ENCODE data around the gene PRDM15.

PRDM15 gene

DNA sequence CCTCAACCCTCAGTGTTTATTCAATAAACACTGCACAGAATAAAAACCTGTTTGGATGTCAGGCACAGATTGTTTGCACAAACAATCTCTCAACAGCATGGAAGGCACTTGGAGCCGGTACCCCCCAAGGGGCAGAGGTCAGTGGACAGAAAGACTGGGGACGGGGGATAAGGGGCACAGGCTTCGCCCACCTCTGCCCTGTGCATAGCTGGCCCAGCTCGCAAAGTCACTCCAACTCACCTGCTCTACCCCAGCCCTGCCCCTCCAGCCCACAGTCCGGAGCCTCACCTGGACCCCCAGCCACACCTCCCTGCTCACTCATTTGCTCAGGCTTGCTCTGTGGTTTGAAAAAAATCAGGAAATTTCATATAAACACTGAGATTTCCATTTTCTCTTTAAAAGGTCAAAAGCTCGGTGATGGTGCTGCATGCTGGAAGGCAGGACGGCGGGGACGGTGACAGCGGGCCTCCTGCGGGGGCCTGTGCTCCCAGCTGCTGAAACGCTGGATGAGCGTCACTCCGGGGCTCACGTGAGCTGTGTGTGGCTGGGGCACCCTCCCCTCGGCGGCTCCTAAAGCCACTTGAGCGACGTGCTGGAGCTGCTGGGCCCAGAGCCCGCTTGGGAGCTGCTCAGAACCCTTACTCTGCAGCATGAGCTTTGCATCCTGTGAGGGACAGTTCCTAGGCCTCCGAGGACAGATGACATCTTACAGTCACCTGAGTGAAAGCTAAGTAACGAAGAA lies 54.5 kb downstream of the PRDM15 start:
- DNase-seq (ENCODE audit: low spot score) = no peak

DNA sequence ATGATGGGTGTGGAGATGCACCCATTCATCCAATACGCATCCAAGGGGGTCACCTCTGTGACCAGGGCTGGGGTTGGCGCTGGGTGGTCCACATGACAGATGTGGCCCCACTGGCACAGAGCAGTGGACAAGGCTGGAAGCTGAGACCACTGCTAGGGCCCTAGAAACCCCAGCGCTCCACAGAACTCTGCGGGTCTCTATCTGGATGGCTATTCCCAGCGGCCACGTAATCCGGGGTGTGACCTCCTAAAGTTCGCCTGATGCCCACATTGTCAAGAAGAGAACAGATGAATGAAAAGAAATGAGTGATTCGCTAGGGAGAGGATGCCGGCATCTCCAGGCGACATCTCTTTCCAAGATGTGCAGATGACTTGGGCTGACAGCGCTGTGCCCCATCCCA lies 55.2 kb downstream of the PRDM15 start:
- no peak for DNase-seq (ENCODE audit: low spot score)

DNA sequence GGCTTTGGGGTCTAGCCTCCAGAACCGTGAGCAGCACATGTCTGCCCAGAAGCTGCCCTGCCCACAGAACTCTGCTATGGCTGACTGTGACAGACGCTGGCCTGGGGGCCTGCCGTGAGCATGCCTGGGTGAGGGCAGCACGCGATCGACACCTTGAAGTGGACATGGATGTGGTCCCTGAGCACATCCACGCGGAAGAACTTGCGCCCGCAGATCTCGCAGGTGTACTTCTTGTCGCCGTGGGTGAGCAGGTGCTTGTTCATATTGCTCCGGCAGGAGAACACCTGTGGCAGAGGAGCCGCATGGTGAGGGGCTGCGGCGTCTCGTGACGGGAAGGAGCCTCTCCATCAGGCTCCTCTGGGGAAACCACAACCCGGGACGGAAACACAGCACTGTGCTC lies 56.0 kb downstream of the PRDM15 start:
- no peak for DNase-seq (ENCODE audit: low spot score)

DNA sequence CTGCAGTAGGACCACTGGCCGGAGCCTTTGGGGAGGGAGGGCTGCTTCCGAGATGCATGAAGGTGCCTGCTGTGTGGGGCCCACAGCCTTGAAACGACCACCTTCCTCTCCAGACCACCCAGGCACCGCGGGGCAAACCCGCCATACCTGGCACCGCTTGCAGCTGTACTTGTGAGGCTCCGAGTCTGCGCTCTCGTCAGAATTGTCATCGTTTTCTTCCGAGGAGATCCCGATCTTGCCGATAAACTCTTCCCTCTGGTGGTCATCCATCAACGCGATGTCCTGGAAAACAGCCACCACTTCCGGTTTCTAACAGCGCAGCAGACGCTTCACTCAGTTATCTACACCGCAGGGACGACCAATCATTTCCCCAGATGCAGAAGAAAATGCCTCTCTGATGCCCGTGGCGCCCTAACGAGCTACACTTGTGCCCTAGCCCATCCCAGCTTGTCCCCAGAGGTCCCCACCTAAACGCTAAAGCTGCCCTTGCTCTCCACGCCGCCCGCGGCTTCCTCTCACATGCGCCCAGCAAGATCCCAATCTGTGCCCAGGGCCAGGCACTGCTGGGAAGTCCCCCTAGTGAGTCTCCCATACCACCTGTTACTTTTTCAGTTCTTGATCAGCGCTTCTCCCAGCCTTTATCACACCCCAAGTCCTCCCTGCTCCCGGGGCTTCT lies 57.2 kb downstream of the PRDM15 start:
- no peak for DNase-seq (ENCODE audit: low spot score)

DNA sequence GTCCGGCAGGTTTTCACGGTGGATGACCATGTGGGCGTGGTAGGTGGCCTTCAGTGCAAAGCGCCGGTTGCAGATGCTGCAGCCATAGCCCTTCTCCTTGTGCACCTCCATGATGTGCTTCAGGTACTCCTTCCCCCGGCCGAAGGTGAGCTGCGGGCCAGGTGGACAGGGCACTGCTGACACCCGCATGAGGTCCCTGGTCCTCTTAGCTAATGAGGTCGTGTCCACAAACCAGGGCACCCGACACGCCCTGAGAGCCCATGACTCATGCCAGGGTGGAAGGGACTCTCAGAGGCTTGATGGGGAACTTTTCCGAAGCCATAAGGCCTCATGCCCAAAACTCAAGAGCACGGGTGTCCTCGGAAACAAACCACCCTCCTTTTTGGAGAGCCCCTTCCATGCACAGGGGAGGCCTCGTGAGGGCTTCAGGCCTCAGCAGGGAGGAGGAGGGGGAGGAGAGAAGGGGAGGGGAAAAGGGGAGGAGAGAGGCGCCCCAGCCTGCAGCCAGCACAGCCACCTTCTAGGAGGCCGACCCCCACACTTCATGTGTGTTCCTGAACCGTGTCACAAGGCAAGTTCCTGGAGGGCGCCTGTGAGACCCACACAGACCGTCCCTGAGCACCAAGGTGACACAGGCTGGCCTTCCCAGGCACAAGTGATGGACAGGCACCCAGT lies 57.9 kb downstream of the PRDM15 start:
- no peak for DNase-seq (ENCODE audit: low spot score)

DNA sequence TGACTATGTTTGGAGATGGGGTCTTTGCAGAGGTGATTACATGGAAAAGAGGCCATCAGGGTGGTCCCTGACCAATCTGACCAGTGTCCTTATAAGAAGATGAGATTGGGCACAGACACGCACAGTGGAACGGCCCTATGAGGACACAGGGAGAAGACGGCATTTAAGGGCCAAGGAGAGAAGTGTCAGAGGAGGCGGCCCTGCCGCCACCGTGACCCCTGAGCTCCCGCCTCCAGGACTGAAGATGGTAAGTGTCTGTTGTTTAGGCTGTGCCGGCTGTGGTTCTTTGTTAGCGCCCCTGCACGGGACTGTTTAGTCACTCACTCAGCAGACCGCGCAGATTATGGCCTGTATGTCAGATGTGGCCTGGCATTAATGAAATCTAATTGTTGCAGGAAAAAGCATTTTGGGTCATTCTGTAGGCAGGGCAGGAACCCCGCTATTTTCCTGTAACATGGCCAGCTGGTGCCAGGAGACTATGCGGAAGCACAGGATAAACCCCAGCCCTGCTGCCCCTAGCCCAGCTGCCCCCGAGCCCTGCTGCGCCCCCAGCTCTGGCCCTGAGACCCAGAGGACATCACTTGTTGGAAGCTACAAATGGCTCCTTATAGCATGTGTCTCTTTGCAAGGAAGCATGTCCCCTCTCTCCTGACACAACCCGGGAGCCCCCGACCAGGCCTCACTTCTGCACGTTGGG lies 58.6 kb downstream of the PRDM15 start:
- no peak for DNase-seq (ENCODE audit: low spot score)

DNA sequence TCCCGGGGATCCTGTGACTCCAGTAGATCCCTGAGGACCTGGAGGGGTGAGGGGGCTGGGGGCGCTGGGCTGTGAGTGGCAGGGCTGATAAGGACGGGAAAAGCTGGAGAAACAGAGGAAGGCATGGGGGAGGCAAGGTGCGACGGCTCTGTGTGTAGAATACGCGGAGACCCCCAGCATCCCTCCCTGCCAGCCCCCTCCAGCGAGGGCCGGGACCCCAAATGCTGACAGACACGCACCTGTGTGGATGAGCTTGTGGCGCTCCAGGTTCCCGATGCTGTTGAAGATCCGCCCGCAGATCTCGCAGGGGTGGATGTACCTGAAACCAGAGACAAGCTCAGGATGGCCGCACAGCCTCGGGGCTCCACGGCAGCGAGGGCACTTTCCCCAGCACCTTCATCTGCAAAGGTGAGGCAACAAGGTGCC lies 59.3 kb downstream of the PRDM15 start:
- no peak for DNase-seq (ENCODE audit: low spot score)

DNA sequence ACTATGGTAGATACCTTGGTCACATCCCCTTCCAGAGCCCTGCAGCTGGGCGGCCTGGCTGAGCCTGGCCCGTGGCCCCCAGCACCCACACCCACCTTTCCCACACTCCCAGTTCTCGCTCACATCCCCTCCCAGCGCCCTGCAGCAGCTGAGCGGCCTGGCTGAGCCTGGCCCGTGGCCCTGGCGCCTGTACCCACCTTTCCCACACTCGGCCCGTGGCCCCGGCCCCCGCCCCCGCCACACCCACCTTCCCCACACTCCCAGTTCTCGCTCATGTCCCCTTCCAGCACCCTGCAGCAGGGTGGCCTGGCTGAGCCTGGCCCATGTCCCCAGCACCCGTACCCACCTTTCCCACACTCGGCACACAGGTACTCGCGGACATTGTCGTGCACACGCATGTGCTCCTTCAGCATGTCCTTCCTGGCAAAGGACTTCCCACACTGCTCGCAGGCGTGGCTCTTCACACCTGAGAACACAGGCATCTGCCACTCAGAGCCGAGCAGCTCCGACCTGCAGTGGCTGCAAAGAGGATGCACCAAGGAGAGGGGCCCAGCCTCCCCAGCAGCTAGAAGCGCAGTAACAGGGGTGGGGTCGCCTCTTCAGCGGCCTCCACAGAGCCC lies 59.8 kb downstream of the PRDM15 start:
- DNase-seq (ENCODE audit: low spot score) = no peak

DNA sequence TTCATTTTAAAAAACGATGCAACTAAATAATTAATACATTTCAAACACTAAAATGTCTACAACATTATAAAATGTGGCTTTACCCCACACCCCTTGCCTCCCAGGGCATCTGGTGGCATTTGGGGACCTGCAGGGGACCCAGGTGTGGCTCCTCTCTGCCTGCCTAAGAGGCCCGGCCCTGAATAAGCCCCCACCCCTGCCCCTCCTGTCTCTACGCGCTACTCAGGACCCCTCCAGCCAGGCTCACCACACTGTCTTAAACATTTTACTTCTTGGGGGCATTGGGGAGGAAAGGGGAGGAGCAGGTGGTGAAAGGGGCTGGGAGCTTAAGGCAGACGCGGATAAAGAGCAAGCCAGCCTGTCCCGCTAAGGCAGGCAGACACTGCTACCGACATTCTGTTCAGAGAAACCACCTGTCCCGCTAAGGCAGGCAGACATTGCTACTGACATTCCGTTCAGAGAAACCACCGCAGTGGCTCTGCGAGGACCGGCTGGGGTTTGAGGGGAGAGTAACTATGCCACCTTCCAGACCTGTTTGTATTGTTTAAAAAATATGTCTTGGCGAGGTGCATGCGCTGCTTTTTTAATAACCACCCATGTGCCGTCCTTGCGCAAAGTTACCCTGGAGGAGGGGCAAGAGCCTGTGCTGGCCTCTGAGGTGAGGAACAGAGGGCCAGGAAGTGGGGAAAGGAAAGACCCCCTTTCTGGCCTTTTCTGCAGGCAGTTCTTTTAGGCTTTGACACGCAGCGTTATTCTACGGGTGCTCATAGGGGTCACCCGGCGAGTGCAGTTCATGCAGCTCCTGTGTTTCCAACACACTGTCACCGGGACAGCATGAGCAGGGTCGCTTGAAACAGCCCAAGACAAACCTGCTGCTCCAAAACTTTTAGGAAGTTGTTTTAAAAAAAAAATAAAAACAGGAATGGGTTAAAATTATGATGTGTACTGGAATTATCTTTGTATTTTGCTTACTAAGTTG lies 61.0 kb downstream of the PRDM15 start:
- no peak for DNase-seq (ENCODE audit: low spot score)

DNA sequence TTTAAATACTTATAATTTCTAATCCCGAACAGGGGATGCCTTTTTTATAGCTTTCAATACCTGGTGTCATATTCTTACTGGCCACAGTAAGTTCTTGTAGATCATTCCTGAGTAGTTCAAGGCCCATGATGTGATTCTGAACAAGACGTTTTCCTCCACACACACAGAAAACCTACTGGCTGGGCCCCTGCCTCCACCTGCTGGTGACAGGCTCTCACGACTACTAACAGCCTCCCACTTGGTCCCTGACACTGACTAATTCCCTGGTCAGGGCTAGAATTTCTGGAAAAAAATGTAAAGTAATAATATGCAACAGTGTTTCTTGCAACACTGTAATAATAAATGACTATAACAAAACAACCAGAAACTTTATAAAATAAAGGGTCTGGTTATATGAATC lies 61.9 kb downstream of the PRDM15 start:
- no peak for DNase-seq (ENCODE audit: low spot score)

DNA sequence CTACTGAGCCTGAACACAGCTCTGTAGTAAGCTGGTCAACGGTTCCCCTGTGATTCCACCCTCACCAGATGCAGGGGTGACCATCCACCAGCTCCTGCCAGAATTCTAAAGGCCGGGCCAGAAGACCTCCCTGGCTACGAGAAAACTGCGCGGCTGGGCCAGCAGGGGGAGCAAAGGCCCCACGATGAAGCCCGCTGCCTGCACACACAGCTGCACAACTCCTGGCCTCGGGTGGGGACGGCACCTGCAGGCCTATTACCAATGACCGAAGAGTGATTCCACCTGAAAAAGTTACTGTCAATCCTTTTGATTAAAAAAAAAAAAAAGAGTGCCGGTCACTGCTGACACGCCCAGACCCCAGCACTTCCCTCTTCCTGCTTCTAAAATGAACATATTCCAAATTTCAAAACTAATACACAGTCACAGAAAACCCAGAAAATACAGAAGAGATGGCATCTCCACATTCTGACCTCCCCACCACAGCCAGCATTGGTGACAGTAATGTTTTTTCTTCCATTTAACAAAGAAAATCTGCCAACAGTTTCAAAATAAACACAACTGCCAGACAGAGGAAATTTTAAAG lies 62.5 kb downstream of the PRDM15 start:
- DNase-seq (ENCODE audit: low spot score) = peak; percentile 48

DNA sequence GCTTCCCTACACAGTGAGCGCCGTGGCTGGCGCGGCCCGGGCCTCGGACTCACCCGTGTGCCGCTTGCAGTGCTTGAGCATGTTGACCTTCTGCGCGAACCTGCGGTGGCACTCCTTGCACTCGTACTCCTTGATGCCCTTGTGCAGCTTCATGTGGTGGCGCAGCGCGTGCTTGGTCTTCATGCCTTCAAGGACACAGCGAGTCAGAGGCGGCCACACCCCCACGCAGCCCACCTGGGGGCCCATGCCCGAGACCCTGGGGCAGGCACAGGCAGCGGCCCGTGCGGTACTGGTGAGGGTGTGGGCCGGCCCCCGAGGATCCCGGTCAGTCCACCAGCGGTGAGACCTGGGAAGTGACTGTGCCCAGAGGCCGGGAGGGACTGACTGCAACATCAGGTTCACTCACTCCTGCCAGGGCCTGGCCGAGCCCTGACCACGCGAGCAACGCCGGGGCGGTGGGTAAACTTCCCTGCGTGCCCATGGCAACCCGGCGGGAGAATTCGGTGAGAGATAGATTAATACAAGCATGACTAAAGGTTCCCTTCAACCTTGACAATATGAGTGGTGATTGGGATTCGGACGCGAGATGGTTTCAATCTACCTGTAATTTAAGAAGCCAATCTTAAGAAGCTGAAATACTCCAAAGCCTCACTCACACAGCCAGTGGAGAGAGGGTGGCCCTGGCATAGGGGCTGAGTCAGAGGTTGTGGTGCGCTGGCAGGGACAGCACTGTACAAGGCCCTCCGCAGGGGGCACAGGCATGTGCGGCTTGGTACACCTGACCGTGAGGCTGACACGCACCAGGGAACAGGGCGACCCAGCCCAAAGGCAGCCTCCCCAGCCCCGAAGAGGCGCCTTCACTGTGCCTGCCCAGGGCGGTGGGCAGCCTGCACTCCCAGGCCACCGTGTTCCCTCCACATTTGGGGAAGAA lies 63.2 kb downstream of the PRDM15 start:
- no peak for DNase-seq (ENCODE audit: low spot score)

DNA sequence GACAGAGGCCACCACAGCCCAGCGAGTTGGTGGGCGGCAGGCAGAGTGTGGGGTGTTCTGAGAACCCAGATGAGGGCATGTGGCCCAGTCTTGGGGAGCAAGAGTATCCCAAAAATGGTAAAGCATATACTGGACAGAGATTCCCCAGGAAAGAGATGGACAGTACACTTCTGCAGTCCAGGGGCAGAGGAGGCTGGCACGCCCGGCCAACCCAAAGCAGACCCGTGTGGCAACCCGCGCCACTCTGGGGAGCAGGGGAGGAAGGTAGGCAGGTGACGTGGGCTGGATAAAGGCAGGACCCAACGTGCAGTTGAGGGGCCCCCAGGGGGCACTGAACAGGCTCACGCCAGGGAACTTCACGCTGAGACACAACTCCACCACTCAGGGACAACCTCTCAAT lies 65.9 kb downstream of the PRDM15 start:
- DNase-seq (ENCODE audit: low spot score) = no peak

DNA sequence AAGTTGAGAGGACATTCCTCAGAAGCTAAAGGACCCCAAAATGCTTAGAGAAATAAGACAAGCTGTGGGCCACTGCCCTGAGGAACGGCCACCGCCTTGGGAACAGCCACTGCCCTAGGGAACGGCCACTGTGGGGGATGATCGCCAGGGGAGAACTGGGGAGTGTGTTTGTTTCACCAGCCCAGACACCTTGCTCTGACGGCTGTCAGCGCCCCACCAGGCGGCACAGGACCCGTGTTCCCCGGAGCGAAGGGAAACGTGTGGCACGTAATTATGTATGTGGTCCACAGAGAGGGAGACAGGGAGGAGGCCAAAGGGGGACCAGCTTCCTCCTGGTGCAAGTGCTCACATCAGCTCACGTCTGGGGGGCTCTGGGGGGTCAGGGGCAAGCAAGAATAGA lies 66.5 kb downstream of the PRDM15 start:
- no peak for DNase-seq (ENCODE audit: low spot score)

DNA sequence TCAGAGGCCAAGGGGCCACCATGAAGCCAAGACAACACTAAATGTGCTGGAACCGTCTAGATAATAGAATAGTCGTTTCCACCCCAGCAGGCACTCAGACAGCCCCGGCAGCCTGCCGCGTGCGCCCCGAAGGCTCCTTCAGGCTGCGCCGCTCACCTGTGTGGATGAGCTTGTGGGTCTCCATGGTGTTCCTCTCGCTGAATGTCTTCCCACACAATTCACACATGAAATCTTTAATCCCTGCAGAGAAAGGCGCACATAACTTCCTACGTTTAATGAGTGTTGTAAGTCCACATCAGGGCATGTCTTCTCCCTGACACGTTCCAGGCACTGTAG lies 68.6 kb downstream of the PRDM15 start:
- no peak for DNase-seq (ENCODE audit: low spot score)

DNA sequence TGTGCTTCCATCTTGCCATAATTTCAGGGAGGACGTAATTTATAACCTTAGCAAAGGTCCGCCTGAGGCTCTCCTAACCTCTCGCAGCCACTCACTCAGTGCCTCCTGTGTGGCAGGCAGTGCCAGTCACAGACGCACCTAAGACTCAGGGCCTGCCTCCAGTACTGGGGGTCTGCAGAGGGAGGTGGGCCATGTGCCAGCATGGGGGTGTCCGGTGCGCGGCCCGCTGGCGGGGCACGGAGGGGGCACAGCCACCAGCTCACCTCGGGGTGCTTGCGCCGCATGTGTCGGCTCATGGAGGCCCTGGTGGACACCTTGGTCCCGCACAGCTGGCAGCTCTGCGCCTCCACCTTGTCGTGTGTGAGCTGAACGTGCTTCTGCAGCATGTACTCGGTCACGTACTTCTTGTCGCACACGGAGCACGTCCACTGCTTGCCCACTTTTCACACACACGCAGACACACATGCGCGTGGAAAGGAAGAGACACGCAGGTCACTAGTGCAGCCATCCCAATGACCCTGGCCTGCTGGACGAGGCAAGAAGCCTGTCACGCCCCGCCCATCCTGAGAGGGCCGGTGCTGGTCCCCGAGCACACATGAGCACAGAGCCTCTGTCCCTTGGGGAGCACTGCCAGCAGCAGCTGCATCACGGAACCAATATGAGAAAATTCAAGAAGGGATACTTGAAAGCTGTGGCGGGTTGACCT lies 69.1 kb downstream of the PRDM15 start:
- DNase-seq (ENCODE audit: low spot score) = no peak

DNA sequence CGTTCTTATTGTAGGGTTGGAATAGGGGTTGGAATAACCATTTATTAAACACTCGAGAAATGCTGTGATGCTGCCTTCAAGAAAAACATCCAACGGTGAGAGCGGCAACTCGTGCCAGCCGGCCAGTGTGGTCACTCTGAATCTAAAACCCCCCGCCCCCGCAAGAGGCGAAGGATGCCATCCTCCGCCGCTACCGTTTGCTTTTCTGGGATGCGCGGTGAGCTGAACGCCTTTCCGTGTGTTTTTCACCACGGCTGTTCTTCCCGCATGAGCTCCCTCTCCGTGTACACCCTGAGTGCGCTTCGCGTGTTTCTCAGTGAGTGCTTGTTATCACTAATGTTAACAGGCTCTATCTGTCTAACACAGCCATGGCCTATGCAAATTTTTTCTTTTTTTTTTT lies 70.3 kb downstream of the PRDM15 start:
- no peak for DNase-seq (ENCODE audit: low spot score)

DNA sequence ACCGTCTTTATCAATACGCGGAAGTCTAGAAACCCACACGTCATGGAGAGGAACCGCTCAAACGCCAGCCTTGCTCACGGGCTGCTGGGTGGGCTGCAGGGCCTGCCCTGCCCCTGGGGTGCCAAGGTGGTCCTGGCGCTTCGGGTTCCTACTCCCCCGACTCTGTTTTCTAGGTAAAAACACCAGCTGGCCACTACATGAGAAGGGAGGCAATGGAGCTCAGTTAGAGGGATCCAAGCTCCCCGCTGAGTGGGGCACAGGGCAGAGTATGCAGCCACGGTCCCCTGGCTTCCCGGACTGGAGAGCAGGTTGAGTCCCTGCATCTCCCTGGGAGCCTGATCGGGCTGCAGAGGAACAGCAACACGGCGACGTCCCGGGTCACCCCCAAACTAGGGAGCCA lies 71.0 kb downstream of the PRDM15 start:
- no peak for DNase-seq (ENCODE audit: low spot score)

DNA sequence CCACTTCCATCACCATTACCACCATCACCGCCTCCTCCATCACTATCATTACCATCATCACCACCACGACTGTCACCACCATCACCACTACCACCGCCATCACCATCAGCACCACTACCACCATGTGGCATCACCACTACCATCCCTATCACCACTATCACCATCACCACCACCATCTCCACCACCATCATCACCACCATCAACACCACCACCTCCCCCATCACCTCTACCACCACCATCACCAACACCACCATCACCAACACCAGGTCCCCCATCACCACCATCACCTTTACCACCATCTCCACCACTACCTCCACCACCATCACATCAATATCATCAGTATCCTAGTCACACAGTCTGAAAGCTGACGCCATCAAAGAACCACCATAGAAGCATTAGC lies 72.4 kb downstream of the PRDM15 start:
- no peak for DNase-seq (ENCODE audit: low spot score)
